Measurements from ENCODE around the gene P3H4.

The P3H4 gene

GRCh38 chr17:41769346-41769862 lies 42.3 kb downstream of the P3H4 start:
- DNase-seq = no peak

- DNase-seq = no peak
These were observed 43.0 kb downstream of the P3H4 start for GRCh38 chr17:41768682-41769288.

- DNase-seq = no peak
These were observed 44.3 kb downstream of the P3H4 start for GRCh38 chr17:41767324-41768042.

GRCh38 chr17:41766135-41766534 lies 45.6 kb downstream of the P3H4 start:
- no peak for DNase-seq

GRCh38 chr17:41763327-41763726 lies 48.4 kb downstream of the P3H4 start:
- DNase-seq = no peak

GRCh38 chr17:41762841-41763240 lies 48.9 kb downstream of the P3H4 start:
- no peak for DNase-seq

- DNase-seq = no peak
These were observed 49.4 kb downstream of the P3H4 start for GRCh38 chr17:41762391-41762790.

GRCh38 chr17:41760878-41761277 lies 50.9 kb downstream of the P3H4 start:
- DNase-seq = no peak

- no peak for DNase-seq
These were observed 53.1 kb downstream of the P3H4 start for GRCh38 chr17:41758601-41759000.

- DNase-seq = no peak
These were observed 57.7 kb downstream of the P3H4 start for GRCh38 chr17:41754066-41754465.
